HG03039 (cell line): ENCODE data around the gene CDKN2B-AS1.
"Not testable (repeated sequence)": the region's sequence is repeated elsewhere in the genome, so short reads cannot be mapped to it uniquely, and the experiment has no call there.

Experiments used
- ATAC-seq: cut with Tn5 transposase; IDR thresholded peaks from one replicate; pipeline ENCODE4 v1.9.1; 2021; ENCODE audit warnings: mild to moderate bottlenecking, moderate library complexity; ENCODE audit not compliant: unreplicated experiment

Gene CDKN2B-AS1

GRCh38 chr9:21994556-21995005, at the start of gene CDKN2B-AS1:
Gene CDKN2B-AS1 (plus strand): TSS chr9:21994791.
- ATAC-seq, result peak; percentile 34

- ATAC-seq, result no peak
Observed at GRCh38 chr9:21945606-21946005, 49.0 kb upstream of the CDKN2B-AS1 start.

- no peak for ATAC-seq
Observed at GRCh38 chr9:21958833-21959232, 35.8 kb upstream of the CDKN2B-AS1 start.

- ATAC-seq, result not testable (repeated sequence)
Observed at GRCh38 chr9:21959268-21959667, 35.3 kb upstream of the CDKN2B-AS1 start.

GRCh38 chr9:21961569-21961968, 33.0 kb upstream of the CDKN2B-AS1 start:
- ATAC-seq, result no peak

DNA sequence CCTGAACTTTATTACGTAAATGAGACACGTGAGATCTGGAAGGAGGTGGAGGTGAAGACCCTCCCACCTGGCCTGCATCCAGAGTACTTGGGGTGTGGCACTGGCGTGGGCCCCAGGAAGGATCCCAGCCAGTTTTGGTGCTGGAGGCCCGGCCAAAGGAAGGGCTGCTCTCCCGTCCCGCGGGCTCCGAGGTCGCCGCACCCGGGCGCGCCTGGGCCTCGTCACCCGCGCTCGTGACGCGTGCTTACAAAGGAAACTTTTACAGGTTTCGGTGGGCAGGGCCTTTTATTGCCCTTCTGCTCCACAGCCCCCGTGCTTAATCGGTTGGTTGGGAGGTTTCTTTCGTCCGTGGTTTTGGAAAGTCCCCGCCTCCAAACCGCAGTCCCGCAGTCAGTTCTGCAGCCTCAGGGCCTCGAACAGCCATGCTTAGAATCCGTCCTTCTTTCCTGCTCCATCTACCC, 29.6 kb upstream of the CDKN2B-AS1 start:
- peak; percentile 62 for ATAC-seq

- ATAC-seq, result peak; percentile 77
Observed at GRCh38 chr9:21965401-21965951, 29.1 kb upstream of the CDKN2B-AS1 start.

- ATAC-seq, result no peak
Observed at GRCh38 chr9:21966140-21966851, 28.3 kb upstream of the CDKN2B-AS1 start.

GRCh38 chr9:21967169-21967568, 27.4 kb upstream of the CDKN2B-AS1 start:
- no peak for ATAC-seq

DNA sequence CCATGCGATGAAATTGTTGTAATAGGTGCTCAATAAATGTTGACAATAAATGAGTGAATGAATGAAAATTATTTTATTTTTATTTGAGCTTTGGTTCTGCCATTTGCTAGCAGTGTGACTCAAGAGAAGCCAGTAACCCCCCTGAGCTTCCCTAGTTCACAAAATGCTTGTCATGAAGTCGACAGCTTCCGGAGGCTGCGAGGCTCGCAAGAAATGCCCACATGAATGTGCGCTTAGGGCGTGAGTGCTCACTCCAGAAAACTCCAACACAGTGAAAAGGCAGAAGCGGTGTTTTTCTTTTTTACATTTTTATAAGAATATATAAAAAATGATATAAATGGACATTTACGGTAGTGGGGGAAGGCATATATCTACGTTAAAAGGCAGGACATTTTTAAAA, 26.9 kb upstream of the CDKN2B-AS1 start:
- no peak for ATAC-seq

GRCh38 chr9:21968331-21969010, 26.1 kb upstream of the CDKN2B-AS1 start:
- ATAC-seq, result no peak

DNA sequence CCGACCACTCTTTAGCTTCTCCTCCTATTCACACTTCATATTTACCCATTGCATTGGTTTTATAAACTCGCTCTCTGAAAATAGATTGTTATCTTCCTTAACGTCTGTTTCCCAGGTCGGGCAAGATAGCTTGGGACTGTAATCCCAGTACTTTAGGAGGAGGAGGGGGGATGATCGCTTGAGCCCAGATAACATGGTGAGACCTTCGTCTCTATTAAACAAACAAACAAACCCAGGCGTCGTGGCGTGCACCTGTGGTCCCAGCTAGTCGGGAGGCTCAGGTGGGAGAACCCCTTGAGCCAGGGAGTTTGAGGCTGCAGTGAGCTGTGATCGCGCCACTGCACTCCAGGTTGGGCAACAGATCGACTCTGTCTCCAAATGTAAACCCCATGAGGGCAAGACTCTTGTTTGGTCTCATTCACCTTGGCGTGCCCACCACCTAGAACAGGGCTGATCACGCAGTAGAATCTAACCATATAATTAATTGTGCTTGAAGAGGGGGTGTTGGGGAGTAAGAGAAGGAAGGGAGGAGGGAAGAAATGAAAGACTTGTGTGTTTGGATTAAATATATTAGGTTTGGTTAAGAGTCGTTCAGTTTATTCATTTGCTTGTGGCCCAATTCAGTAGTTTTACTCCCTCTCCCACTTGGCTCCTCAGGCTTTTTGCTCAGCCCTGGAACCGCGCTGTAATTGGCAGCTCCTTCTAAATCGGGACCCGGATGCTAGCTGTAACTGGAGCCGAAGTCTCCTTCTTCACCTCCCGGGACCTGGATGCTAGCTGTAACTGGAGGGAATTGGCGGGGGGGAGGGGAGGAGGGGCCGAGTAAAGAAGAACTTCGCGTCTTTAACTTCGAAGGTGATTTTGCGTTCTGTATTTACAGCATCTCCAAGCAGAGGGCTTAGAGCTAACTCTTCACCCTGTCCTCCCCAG, 25.3 kb upstream of the CDKN2B-AS1 start:
- no peak for ATAC-seq

DNA sequence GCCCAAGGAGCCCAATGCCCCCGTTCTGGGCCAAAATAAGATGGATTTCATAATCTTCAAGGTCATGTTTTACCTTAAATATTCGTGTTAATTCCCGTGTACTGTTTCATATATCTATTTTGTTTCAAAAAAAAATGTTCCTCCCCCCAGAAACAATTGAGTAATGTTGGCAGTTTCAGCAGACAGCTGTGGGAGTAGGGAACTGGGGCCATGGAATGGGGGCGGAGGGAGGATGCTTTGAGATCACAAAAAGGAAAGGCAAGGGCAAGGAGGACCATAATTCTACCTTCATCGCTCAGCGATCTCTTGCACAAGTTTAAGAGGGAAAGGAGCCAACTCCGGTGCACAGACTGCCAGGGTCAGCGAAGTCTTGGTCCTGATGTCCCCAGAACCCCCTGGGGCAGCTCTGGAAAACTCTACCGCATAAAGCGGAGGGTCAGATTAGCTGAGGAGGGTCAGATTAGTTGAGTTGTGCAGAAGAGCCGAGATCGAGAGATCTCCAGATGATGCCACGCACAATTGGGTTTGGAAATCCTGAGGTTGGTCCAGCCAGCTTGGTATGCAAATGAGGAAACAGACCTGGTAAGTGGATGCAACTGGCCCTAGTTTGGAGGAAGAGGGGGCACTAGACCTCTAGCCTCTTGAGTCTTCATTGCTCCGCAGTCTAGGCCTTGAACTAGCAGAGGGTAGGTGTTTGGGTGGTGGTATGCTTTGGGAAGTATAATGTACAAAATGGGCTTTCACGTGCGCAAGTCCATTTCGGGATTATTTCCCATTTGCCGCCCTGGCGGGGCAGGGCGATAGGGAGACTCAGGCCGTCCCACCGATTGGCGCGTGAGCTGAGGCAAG, 24.4 kb upstream of the CDKN2B-AS1 start:
- ATAC-seq, result no peak

- no peak for ATAC-seq
Observed at GRCh38 chr9:21970800-21971640, 23.6 kb upstream of the CDKN2B-AS1 start.

- no peak for ATAC-seq
Observed at GRCh38 chr9:21972361-21972760, 22.2 kb upstream of the CDKN2B-AS1 start.

DNA sequence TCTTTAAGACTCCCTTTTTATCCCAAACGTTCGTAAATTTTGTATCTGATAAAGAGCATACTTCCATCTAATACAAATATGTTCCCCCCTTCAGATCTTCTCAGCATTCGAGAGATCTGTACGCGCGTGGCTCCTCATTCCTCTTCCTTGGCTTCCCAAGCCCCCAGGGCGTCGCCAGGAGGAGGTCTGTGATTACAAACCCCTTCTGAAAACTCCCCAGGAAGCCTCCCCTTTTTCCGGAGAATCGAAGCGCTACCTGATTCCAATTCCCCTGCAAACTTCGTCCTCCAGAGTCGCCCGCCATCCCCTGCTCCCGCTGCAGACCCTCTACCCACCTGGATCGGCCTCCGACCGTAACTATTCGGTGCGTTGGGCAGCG, 20.3 kb upstream of the CDKN2B-AS1 start:
- no peak for ATAC-seq

DNA sequence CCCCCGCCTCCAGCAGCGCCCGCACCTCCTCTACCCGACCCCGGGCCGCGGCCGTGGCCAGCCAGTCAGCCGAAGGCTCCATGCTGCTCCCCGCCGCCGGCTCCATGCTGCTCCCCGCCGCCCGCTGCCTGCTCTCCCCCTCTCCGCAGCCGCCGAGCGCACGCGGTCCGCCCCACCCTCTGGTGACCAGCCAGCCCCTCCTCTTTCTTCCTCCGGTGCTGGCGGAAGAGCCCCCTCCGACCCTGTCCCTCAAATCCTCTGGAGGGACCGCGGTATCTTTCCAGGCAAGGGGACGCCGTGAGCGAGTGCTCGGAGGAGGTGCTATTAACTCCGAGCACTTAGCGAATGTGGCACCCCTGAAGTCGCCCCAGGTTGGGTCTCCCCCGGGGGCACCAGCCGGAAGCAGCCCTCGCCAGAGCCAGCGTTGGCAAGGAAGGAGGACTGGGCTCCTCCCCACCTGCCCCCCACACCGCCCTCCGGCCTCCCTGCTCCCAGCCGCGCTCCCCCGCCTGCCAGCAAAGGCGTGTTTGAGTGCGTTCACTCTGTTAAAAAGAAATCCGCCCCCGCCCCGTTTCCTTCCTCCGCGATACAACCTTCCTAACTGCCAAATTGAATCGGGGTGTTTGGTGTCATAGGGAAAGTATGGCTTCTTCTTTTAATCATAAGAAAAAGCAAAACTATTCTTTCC, 19.7 kb upstream of the CDKN2B-AS1 start:
- ATAC-seq, result peak; percentile 63

DNA sequence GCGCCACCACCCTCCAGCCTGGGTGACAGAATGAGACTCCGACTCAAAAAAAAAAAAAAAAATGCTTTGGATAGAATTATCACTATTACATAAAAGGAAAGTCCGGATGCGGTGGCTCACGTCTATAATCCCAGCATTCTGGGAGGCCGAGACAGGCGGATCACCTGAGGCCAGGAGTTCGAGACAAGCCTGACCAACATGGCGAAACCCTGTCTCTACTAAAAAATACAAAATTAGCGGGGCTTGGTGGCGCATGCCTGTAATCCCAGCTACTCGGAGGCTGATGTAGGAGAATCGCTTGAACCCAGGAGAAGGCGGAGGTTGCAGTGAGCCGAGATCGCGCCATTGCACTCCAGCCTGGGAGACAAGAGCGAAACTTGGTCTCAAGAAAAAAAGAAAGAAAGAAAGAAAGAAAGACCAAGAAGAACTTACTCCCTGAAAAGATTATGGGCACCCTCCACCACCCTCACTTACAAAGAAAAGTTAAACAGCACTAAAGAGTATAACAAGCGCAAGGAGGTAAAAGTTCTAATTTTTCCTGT, 18.2 kb upstream of the CDKN2B-AS1 start:
- ATAC-seq, result no peak
